Uterus (tissue), 4 donors: ENCODE results near the gene FJX1. TPM values are rescaled to one million over a fixed set of nuclear protein-coding genes. Genes with fewer than 3 reads are reported as not detected.

ENCODE experiments used
- DNase-seq, 2 donors: peaks; one replicate each; pipeline ENCODE4 v3.0.0-alpha.2; 2019 to 2020
- H3K27ac ChIP-seq, 2 donors: fragments of 200-600 bp; sonication (generic); 1 replicate in 1 of 2; 2 replicates in 1 of 2; pipeline ENCODE4 v1.5.1; 2016 to 2018
- H3K27me3 ChIP-seq, 2 donors: fragments of 200-600 bp; sonication (generic); one replicate each; pipeline ENCODE4 v1.5.1; 2018 to 2019; ENCODE audit warnings: control low read depth in 1 of 2
- H3K36me3 ChIP-seq, 2 donors: fragments of 200-600 bp; sonication (generic); one replicate each; pipeline ENCODE4 v1.5.1; 2019; ENCODE audit warnings: control low read depth in 1 of 2
- H3K4me1 ChIP-seq, 2 donors: fragments of 200-600 bp; sonication (generic); one replicate each; pipeline ENCODE4 v1.5.1; 2018 to 2019; ENCODE audit warnings: control low read depth in 1 of 2
- H3K4me3 ChIP-seq, 2 donors: fragments of 200-600 bp; sonication (generic); 1 replicate in 1 of 2; 2 replicates in 1 of 2; pipeline ENCODE4 v1.5.1; 2018 to 2019; ENCODE audit warnings: mild to moderate bottlenecking in 1 of 2
- H3K9me3 ChIP-seq, 2 donors: fragments of 200-600 bp; sonication (generic); one replicate each; pipeline ENCODE4 v1.5.1; 2019; ENCODE audit warnings: control low read depth in 1 of 2
- POLR2A ChIP-seq, 2 donors: fragments of 450-650 bp; IDR thresholded peaks; one replicate each; pipeline ENCODE4 v1.6.1; 2016; ENCODE audit warnings: antibody characterized with exemption in 2 of 2, mild to moderate bottlenecking in 1 of 2, moderate library complexity in 1 of 2
- intact Hi-C: fragments of 100-400 bp; cut with DNase I; formaldehyde crosslinking; loops from one replicate; pipeline ENCODE4 v1.15.1; 2023; ENCODE audit warnings: low total_unique reads
- total RNA-seq, 4 donors: library from RNA; depleted of rRNA in 3 of 4; stranded (reverse); fragments of >200 nt in 3 of 4; gene quantifications; one replicate each; pipeline versions ENCODE4 v1.1.0 to v1.2.4, GENCODE V29; 2014 to 2023
- TF ChIP-seq, protein P1 (sequence below), 4 experiments: fragments of 200-600 bp in 2 of 4; fragments of 450-650 bp in 2 of 4; sonication (generic) in 2 of 4; IDR thresholded peaks; one replicate each; pipeline ENCODE4 v1.5.1; 2016 to 2019; ENCODE audit warnings: antibody characterized with exemption in 4 of 4, mild to moderate bottlenecking in 2 of 4, moderate library complexity in 1 of 4
- donor health status: DM: yes; HTN: yes; CAD: no.

Gene FJX1, protein sequence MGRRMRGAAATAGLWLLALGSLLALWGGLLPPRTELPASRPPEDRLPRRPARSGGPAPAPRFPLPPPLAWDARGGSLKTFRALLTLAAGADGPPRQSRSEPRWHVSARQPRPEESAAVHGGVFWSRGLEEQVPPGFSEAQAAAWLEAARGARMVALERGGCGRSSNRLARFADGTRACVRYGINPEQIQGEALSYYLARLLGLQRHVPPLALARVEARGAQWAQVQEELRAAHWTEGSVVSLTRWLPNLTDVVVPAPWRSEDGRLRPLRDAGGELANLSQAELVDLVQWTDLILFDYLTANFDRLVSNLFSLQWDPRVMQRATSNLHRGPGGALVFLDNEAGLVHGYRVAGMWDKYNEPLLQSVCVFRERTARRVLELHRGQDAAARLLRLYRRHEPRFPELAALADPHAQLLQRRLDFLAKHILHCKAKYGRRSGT
- total RNA-seq, result 10 to 100 TPM in 1 of 4 donors, 1 to 10 TPM in 3; 2.1 to 48.5 (median 5.6) TPM

- H3K4me1 ChIP-seq, result no peaks in the 10 kb centered on the region
- intact Hi-C loops, result loop anchor here (5.0 kb wide), 2 partner anchors 509 to 639 kb away; no protein-coding TSS in a partner anchor
- TF ChIP-seq POLR2A (IDR thresholded peaks at IDR 0.05), result no peak
- TF ChIP-seq, protein P1, sequence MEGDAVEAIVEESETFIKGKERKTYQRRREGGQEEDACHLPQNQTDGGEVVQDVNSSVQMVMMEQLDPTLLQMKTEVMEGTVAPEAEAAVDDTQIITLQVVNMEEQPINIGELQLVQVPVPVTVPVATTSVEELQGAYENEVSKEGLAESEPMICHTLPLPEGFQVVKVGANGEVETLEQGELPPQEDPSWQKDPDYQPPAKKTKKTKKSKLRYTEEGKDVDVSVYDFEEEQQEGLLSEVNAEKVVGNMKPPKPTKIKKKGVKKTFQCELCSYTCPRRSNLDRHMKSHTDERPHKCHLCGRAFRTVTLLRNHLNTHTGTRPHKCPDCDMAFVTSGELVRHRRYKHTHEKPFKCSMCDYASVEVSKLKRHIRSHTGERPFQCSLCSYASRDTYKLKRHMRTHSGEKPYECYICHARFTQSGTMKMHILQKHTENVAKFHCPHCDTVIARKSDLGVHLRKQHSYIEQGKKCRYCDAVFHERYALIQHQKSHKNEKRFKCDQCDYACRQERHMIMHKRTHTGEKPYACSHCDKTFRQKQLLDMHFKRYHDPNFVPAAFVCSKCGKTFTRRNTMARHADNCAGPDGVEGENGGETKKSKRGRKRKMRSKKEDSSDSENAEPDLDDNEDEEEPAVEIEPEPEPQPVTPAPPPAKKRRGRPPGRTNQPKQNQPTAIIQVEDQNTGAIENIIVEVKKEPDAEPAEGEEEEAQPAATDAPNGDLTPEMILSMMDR (IDR thresholded peaks at IDR 0.05), result no peak
- H3K9me3 ChIP-seq, result no peaks in the 10 kb centered on the region
- no peaks in the 10 kb centered on the region for H3K27me3 ChIP-seq
- peak within 1 kb of the TSS; percentile 38 to 56 for H3K4me3 ChIP-seq
- peak within 1 kb of the TSS; percentile 82 to 92 for H3K27ac ChIP-seq
- no peaks in the 10 kb centered on the region for H3K36me3 ChIP-seq
- peak; percentile 68 to 69 for DNase-seq
Observed at GRCh38 chr11:35617687-35618496, at the start of gene FJX1. Gene FJX1, plus strand, starts transcription at chr11:35618460. Its CDS starts 177 bp downstream, at chr11:35618637.

DNA sequence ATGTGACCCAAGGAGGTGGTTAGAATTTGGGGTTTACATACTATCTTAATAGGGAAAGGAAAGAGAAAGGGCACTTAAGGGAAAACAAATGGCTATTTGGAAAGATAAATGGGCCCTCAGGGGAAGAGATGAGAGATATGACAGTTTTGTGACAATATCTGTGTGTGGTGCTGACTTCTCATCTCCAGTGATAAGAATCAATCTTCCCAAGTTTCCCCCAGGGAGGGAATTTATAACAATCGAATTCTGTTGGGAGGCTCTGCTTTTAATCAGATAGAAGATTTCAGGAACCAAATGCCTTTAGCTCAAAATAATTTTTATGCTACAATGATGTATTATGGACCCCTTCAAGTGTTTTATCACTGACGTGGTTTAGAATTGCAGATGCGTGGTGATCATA lies 46.6 kb upstream of the FJX1 start:
- Histone ChIP-seq H3K9me3 (no peaks in the 10 kb centered on the region), H3K27me3 (no peaks in the 10 kb centered on the region), H3K36me3 (no peaks in the 10 kb centered on the region), H3K4me1 (no peaks in the 10 kb centered on the region), H3K27ac (no peak overlapping the region), H3K4me3 (no peak overlapping the region)
- intact Hi-C loops, result no loop called here
- DNase-seq, result no peak
- TF ChIP-seq POLR2A (IDR thresholded peaks at IDR 0.05), result no peak
- TF ChIP-seq, protein P1 (IDR thresholded peaks at IDR 0.05), result no peak

GRCh38 chr11:35579557-35580396 lies 38.5 kb upstream of the FJX1 start:
- no peak for TF ChIP-seq POLR2A (IDR thresholded peaks at IDR 0.05)
- TF ChIP-seq, protein P1 (IDR thresholded peaks at IDR 0.05), result no peak
- Histone ChIP-seq H3K36me3 (no peaks in the 10 kb centered on the region), H3K27ac (no peak overlapping the region), H3K4me3 (no peak overlapping the region), H3K4me1 (no peaks in the 10 kb centered on the region), H3K27me3 (no peaks in the 10 kb centered on the region), H3K9me3 (no peaks in the 10 kb centered on the region)
- intact Hi-C loops, result no loop called here
- no peak for DNase-seq

GRCh38 chr11:35580397-35580781 lies 37.9 kb upstream of the FJX1 start:
- H3K4me3 ChIP-seq, result no peak overlapping the region
- no peaks in the 10 kb centered on the region for H3K9me3 ChIP-seq
- H3K4me1 ChIP-seq, result no peaks in the 10 kb centered on the region
- H3K27ac ChIP-seq, result no peak overlapping the region
- intact Hi-C loops, result no loop called here
- TF ChIP-seq POLR2A (IDR thresholded peaks at IDR 0.05), result no peak
- TF ChIP-seq, protein P1 (IDR thresholded peaks at IDR 0.05), result no peak
- DNase-seq, result no peak
- H3K36me3 ChIP-seq, result no peaks in the 10 kb centered on the region
- no peaks in the 10 kb centered on the region for H3K27me3 ChIP-seq
